Stimulated activated CD4-positive, alpha-beta T cell treated with anti-CD3 and anti-CD28 coated beads, Interleukin-1b, Interleukin-23, amount 100 ng/mL, for 4 hours (primary cell): ENCODE measurements around the gene NRIP3.
"Not testable (repeated sequence)": the region's sequence is repeated elsewhere in the genome, so short reads cannot be mapped to it uniquely, and the experiment has no call there.

Experiments
- DNase-seq, 2 donors: peaks; one replicate each; pipeline ENCODE4 v3.0.0-alpha.2; 2020; ENCODE audit warnings: low read depth in 2 of 2

NRIP3 gene

DNA sequence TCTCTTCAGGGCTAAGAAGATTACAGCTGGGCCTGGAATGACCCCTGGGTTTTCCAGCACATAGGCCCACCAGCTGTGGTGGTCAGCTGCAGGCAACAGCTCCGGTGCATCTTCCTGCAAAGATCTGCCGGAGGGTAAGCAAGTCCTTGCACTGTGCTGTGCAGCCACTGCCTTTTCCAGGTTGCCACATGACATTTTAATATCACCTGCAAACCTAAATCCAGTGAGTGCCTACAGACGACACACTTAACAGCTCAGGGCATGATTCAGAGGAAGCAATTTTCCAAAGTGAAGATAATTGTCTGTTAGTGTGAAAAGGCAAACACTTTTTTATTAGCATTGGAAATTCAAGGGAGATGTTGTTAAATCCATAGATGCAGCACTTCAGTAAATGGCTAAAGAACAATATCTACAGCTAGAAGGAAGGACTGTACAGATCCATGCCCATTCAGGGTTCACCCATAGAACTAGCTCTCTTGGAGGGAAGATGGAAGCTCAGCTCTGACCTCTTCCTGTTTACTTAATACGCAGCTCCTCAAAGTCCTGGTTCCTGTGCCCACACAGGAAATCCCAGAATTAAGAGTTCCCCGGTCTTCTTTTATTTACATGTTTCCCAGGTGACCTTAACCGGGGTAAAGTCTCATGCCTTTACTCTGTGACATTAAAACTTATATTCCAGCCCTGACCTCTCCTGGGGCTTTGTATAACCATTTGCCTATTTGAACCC, 13.3 kb upstream of the NRIP3 start:
- DNase-seq = no peak

DNA sequence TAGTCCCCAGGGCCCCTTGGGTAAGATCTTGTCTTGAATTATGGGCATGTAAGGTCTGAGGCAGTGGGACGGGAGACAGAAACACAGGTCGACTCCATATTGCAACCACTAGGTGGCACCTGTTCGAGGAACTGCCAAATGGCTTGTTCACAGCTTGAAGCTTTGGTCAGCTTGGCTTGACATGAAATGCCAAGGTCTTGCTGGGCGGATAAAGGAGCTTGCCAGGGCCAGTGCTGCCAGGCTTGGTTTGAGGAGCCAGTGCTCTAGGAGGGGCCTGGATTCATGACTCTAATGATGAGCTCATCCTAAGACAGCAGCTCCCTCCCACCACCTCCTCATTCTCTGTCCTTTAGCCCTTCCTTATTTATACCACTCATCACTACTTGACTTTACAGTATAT, 11.9 kb upstream of the NRIP3 start:
- DNase-seq = peak; percentile 6 to 45

DNA sequence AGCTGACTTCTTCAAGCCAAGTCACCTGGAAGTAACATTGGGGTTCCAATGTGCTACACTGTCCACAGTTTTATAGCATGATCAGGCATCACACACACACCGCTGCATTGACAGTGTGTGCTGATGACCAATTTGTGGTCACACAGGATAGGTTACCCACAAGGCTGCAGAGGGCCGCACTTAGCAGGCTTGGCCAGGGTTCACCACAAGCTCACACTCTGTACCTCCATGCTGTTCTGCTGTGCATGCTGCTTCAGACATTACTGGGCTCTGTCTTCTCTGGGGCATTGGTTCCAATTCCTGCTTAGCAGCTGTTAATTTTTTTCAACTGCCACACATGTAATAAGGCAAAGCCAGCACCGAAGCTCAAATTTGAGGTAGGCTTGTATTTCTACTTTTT, 11.0 kb upstream of the NRIP3 start:
- DNase-seq = no peak

DNA sequence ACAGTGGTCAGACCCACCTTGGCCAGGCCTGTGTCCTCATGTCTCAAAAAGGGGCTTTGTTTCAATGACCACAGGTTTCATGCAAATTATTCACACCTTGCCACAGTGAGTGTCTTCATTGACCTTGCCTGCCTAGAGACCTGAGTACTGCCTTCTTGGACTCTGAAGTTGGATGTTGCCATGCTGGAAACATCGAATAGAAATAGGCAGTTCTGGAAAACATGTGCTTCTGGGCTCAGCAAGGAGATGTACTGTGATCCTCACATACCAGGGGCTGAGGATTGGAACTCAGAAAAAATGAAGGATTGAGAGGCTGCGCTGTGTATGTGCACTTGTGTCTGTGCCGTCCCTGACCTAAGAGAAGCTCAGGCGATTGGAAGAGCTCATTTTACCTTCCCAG, 9.6 kb upstream of the NRIP3 start:
- DNase-seq = no peak

DNA sequence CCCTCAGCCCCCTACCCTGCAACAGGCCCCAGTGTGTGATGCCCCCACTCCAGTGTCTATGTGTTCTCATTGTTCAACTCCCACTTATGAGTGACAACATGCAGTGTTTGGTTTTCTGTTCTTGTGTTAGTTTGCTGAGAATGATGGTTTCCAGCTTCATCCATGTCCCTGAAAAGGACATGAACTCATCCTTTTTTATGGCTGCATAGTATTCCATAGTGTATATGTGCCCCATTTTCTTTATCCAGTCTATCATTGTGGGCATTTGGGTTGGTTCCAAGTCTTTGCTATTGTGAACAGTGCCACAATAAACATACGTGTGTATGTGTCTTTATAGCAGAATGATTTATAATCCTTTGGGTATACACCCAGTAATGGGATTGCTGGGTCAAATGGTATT, 5.7 kb upstream of the NRIP3 start:
- DNase-seq = not testable (repeated sequence)

- DNase-seq = no peak
Observed at GRCh38 chr11:9008661-9009060, 4.9 kb upstream of the NRIP3 start.

GRCh38 chr11:9008011-9008550, 4.3 kb upstream of the NRIP3 start:
- DNase-seq = no peak

DNA sequence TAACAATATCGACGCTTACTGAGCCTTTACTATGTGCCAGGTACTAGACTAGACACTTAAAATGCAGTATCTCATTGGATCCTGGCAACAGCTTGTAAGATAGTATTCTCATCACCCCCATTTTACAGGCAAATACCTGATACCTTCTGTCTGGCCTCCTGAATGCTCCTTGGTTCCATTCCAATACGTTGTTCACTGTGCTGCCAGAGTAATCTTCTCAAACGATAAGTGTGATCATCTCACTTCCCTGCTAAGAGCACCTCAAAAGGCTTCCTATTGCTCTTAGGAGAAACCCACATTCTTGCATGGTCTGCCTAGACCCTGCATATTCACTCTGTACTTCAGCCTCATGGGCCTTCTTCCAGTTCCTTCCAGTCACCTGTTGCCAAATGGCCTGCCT, 1.3 kb upstream of the NRIP3 start:
- no peak for DNase-seq

- DNase-seq = peak; percentile 11 to 14
Observed at GRCh38 chr11:9004183-9004926, 554 bp upstream of the NRIP3 start.

GRCh38 chr11:9002920-9003572, 755 bp downstream of the NRIP3 start:
- DNase-seq = no peak

GRCh38 chr11:9001736-9002135, 2.1 kb downstream of the NRIP3 start:
- peak; percentile 12 to 28 for DNase-seq

GRCh38 chr11:8998017-8998416, 5.8 kb downstream of the NRIP3 start:
- no peak for DNase-seq

DNA sequence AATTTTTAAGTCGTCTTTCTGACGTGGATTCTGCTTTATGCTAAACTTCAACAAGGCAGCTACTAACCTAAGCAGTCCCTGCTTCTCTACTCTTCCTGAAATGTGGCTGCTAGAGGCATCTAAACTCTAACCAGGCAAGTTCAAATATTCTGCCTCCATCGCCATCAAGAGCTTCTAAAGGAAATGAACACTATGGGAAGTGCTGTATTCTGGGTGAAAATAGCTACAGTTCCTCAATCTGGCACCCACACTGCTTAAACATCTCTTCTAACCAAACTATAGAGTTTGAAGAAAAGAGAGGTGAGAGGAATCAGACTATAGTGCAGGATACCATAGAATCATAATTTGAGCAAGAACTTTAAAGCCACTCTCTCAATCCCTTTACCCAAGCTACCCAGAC, 6.3 kb downstream of the NRIP3 start:
- DNase-seq = no peak

GRCh38 chr11:8989453-8989852, 14.3 kb downstream of the NRIP3 start:
- DNase-seq = no peak

DNA sequence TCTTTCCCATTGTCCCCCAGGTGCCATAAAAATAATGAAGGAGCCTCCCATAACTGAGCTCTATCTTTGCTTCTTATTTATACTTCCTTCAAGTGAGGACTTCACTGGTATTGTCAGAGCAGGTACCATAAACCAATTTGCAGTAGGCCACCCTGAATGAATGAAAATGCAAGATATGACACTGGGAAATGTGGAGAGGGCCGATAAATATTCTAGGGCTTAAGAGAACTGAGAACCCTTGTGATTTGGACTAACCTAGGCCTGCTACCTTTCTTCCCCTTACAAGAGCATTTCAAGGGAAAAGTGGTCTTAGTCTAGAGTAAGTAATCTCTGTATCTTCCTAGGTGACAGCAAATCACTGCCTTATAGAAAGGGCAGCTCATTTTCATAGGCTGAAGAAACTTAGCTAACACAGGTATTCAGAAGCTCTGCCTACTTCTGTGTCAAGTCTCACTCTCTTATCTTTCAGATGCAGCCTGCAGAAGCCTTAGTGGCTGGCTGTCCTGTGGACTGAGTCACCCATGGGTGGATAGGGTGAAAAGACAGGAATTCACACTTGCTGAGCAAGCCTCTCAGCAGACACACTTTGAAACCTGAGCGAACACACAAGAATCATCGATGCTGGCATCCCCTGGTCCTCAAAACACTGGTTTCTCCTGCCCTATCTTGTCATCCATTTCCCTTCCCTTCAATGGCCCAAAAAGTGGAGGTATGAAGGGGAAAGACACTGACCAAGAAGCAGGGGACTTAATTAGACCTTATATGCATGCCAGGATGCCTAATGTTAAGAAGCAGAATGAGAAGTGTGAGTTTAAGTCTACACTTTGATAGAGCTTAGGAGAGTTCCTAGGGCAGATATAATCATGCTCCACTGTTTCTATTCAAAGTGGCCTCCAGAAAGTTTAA, 15.2 kb downstream of the NRIP3 start:
- DNase-seq = no peak

- no peak for DNase-seq
Observed at GRCh38 chr11:8987446-8987845, 16.4 kb downstream of the NRIP3 start.

- not testable (repeated sequence) for DNase-seq
Observed at GRCh38 chr11:8986772-8987171, 17.0 kb downstream of the NRIP3 start.

GRCh38 chr11:8985462-8985861, 18.3 kb downstream of the NRIP3 start:
- no peak for DNase-seq

- no peak for DNase-seq
Observed at GRCh38 chr11:8983552-8983951, 20.2 kb downstream of the NRIP3 start.

GRCh38 chr11:8980485-8980884, 23.3 kb downstream of the NRIP3 start:
- no peak for DNase-seq

- not testable (repeated sequence) for DNase-seq
Observed at GRCh38 chr11:8979365-8979764, 24.4 kb downstream of the NRIP3 start.

- no peak for DNase-seq
Observed at GRCh38 chr11:8973121-8973520, 30.7 kb downstream of the NRIP3 start.
